PC-3 (cell line): ENCODE measurements around the gene FGGY.

Experiments used
- EZH2 ChIP-seq: fragments of 300-600 bp; sonication (generic); IDR thresholded peaks from one replicate; pipeline ENCODE4 v1.6.1; 2017; ENCODE audit warnings: antibody characterized with exemption, mild to moderate bottlenecking, low read length; ENCODE audit not compliant: unreplicated experiment
- EZH2phosphoT487 ChIP-seq: fragments of 300-600 bp; sonication (generic); IDR thresholded peaks from 2 replicates; pipeline ENCODE4 v1.6.1; 2018; ENCODE audit warnings: mild to moderate bottlenecking, antibody characterized with exemption, low read length, borderline replicate concordance
- TF ChIP-seq, protein P1 (sequence below): fragments of 300-600 bp; sonication (generic); conservative IDR thresholded peaks from 2 replicates; pipeline ENCODE4 v1.5.1; 2017; ENCODE audit warnings: antibody characterized with exemption, low read depth, mild to moderate bottlenecking, low read length

DNA sequence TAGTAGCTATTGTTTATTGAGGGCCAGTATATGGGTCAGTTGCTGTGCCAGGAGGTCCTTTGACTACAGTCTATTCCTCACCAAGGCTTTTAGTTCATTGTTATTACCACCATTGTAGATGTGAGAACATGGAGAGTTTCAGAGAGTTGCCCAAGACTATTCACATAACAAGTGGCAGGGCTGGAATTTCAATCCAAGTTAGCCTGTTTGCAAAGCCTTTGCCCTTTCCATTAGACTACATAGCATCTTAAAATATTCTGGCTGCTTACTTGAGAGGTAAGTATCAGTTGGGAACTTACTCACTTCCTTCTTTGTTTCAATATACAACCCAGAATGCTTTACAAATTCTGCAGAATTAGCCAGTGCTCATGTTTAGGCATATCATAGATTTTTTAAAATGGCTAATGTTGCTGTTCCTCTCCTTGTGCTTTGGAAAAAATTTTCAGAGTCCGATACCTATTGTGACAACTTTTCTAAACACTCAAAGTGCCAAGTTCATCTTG is 141.2 kb downstream of the FGGY start:
- TF ChIP-seq, protein P1, sequence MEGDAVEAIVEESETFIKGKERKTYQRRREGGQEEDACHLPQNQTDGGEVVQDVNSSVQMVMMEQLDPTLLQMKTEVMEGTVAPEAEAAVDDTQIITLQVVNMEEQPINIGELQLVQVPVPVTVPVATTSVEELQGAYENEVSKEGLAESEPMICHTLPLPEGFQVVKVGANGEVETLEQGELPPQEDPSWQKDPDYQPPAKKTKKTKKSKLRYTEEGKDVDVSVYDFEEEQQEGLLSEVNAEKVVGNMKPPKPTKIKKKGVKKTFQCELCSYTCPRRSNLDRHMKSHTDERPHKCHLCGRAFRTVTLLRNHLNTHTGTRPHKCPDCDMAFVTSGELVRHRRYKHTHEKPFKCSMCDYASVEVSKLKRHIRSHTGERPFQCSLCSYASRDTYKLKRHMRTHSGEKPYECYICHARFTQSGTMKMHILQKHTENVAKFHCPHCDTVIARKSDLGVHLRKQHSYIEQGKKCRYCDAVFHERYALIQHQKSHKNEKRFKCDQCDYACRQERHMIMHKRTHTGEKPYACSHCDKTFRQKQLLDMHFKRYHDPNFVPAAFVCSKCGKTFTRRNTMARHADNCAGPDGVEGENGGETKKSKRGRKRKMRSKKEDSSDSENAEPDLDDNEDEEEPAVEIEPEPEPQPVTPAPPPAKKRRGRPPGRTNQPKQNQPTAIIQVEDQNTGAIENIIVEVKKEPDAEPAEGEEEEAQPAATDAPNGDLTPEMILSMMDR = no peak
- no peak for TF ChIP-seq EZH2
- TF ChIP-seq EZH2phosphoT487 = no peak
